Measurements from ENCODE around the gene GBGT1.

DNA sequence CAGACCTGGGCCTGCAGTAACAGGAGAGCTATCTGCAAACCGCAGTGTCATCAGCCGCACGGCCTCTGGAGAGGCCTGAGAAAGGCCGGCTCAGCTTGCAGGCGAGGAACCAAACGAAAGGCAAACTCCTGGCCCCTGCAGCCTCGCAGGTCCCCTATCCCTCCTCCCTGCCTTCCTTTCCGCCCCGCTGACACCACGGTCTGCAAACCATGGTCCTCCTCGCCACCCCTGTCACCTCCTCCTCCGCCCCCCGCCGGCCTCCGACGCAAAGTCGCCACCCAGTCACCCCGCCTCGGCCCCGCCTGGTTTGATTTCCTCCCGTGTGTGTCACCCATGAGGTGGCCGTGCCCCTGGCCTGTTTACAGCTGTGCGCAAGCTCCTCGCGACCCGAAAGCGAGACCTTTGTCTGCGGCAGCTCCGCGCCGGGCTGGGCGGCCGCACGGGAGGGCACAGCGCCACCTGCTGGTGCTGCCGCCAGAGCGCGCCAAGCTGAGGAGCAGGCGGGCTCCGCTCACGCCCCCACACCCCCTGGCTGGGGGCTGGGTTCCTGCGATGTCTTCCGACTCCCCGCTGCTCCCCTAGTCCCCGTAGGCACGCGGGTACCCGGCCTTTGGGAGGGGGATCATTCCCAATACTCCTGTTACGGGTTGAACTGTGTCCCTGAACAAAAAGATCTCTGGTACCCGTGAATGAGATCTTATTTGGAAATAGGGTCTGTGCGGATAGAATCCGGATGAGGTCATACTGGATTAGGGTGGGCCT, 19.4 kb downstream of the GBGT1 start:
- no peak for TF ChIP-seq POLR2A (IDR thresholded peaks at IDR 0.05)
- TF ChIP-seq, protein P1, sequence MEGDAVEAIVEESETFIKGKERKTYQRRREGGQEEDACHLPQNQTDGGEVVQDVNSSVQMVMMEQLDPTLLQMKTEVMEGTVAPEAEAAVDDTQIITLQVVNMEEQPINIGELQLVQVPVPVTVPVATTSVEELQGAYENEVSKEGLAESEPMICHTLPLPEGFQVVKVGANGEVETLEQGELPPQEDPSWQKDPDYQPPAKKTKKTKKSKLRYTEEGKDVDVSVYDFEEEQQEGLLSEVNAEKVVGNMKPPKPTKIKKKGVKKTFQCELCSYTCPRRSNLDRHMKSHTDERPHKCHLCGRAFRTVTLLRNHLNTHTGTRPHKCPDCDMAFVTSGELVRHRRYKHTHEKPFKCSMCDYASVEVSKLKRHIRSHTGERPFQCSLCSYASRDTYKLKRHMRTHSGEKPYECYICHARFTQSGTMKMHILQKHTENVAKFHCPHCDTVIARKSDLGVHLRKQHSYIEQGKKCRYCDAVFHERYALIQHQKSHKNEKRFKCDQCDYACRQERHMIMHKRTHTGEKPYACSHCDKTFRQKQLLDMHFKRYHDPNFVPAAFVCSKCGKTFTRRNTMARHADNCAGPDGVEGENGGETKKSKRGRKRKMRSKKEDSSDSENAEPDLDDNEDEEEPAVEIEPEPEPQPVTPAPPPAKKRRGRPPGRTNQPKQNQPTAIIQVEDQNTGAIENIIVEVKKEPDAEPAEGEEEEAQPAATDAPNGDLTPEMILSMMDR (IDR thresholded peaks at IDR 0.05) = peak; percentile 97 to 99 (median 97)
